Activated naive CD8-positive, alpha-beta T cell treated with anti-CD3 and anti-CD28 coated beads for 36 hours (primary cell): ENCODE measurements around the gene ST3GAL3. TPM values are rescaled to one million over a fixed set of nuclear protein-coding genes. Genes with fewer than 3 reads are reported as not detected.

Experiments used
- DNase-seq: peaks from one replicate; pipeline ENCODE4 v3.0.0; 2021
- H3K27ac Mint-ChIP-seq: one replicate; pipeline ENCODE4 v1.8.0; 2022; ENCODE audit warnings: mild to moderate bottlenecking, moderate library complexity, mixed read lengths
- H3K27me3 Mint-ChIP-seq: one replicate; pipeline ENCODE4 v1.8.0; 2022; ENCODE audit warnings: mild to moderate bottlenecking, mixed read lengths
- H3K36me3 Mint-ChIP-seq: one replicate; pipeline ENCODE4 v1.8.0; 2021; ENCODE audit warnings: mild to moderate bottlenecking, mixed read lengths
- H3K4me1 Mint-ChIP-seq: one replicate; pipeline ENCODE4 v1.8.0; 2021; ENCODE audit warnings: mixed read lengths
- H3K4me3 Mint-ChIP-seq: one replicate; pipeline ENCODE4 v1.8.0; 2022; ENCODE audit warnings: mild to moderate bottlenecking, moderate library complexity, mixed read lengths
- H3K9me3 Mint-ChIP-seq: one replicate; pipeline ENCODE4 v1.8.0; 2022; ENCODE audit warnings: mixed read lengths
- total RNA-seq, 2 experiments: library from RNA; stranded (reverse); gene quantifications; one replicate each; pipeline ENCODE4 v1.2.3, GENCODE V29; 2021

ST3GAL3 gene
- total RNA-seq, 2 experiments from 2014 or later: 9.7 to 11.1 TPM

DNA sequence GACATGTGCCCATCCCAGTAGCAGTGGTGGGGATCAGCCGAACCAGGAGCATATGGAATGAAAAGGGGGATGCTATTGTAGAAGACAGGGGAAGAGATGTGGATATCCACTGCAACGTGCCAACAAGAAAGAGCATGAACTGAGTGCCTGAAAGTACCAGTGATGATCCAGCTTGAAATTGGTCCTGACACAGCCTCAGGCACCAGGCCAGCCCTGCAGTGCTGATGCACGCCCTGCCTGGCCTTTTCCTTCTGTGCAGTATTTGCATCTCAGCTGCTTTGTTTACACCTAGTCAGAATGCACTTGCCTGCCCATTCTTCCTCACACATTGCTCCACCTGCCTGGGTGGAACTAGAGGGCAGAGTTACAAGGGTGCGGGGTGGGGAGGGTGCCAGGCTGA, 176.0 kb downstream of the ST3GAL3 start:
- DNase-seq: no peak
- H3K4me3 Mint-ChIP-seq: no peak overlapping the region
- H3K27me3 Mint-ChIP-seq: no peaks in the 10 kb centered on the region
- no peaks in the 10 kb centered on the region for H3K36me3 Mint-ChIP-seq
- no peaks in the 10 kb centered on the region for H3K4me1 Mint-ChIP-seq
- H3K9me3 Mint-ChIP-seq: no peaks in the 10 kb centered on the region
- no peak overlapping the region for H3K27ac Mint-ChIP-seq

- Mint-ChIP-seq H3K4me3 (no peak overlapping the region), H3K36me3 (no peaks in the 10 kb centered on the region), H3K27ac (no peak overlapping the region), H3K27me3 (no peaks in the 10 kb centered on the region), H3K9me3 (no peaks in the 10 kb centered on the region), H3K4me1 (no peaks in the 10 kb centered on the region)
- no peak for DNase-seq
These were observed 178.0 kb downstream of the ST3GAL3 start for GRCh38 chr1:43885279-43885801.

DNA sequence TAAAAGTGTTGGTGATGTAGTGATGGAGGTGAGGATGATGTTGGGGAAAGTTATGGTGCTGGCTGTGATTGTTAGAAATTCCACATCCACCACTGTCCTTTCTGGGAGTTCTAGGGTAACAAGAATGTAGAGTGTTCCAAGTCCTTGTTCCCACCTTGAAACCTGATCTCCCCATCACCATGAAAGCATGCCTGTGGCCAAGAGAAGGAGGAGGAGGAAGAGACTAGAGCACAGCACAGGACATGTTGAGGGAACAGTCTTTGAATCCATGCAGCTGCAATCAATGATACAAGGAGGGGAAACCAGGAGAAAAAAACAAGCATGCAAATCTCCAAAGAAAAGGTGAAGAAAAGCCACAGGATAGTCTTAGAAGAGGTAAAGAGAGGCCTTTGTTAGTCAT, 180.4 kb downstream of the ST3GAL3 start:
- Mint-ChIP-seq H3K36me3 (no peaks in the 10 kb centered on the region), H3K4me1 (no peaks in the 10 kb centered on the region), H3K4me3 (no peak overlapping the region), H3K27ac (no peak overlapping the region), H3K27me3 (no peaks in the 10 kb centered on the region), H3K9me3 (no peaks in the 10 kb centered on the region)
- no peak for DNase-seq

- Mint-ChIP-seq H3K4me3 (no peak overlapping the region), H3K27me3 (no peaks in the 10 kb centered on the region), H3K27ac (no peak overlapping the region), H3K36me3 (peaks cover 3% of the 10 kb centered on the region), H3K4me1 (no peaks in the 10 kb centered on the region), H3K9me3 (no peaks in the 10 kb centered on the region)
- DNase-seq: no peak
These were observed 183.5 kb downstream of the ST3GAL3 start for GRCh38 chr1:43890815-43891214.

DNA sequence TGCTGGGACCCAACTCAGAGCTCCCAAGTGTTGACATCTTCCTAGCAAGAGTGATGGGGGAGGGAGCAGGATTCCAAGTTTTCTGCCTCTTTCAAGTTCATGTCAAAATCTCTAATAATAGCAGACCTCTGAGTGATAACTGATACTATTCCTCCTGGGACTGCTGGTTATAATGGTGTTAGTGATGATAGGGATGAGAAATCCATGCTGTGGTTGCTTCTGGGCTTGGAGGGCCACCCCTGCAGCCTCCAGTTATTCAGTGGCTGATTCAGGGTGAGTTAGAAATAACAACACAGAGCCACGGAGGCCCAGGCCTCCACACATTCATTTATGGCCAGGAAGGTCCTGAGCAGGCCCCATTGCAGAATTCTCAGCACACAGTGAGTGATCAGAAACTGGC, 185.7 kb downstream of the ST3GAL3 start:
- Mint-ChIP-seq H3K4me3 (no peak overlapping the region), H3K36me3 (peaks cover 3% of the 10 kb centered on the region), H3K4me1 (no peaks in the 10 kb centered on the region), H3K27me3 (no peaks in the 10 kb centered on the region), H3K27ac (no peak overlapping the region), H3K9me3 (no peaks in the 10 kb centered on the region)
- DNase-seq: no peak

DNA sequence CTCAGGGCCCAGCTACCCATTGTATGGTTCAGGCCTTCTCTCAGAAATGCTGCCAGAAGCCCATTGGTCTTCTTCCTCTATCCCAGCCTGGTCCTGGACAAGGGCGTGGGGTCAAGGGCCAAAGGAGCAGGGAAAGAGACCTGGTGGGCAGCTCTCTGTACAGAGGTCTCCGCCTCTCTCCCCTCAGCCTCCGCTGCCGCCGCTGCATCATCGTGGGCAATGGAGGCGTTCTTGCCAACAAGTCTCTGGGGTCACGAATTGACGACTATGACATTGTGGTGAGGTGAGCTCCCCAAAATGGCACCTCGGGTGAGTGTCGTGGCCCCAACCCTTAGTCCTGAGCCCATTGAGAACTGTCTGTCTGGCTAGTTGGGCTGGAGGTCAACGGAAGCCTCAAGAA, 191.6 kb downstream of the ST3GAL3 start:
- H3K4me1 Mint-ChIP-seq: no peaks in the 10 kb centered on the region
- H3K36me3 Mint-ChIP-seq: peaks cover 3% of the 10 kb centered on the region
- no peak overlapping the region for H3K4me3 Mint-ChIP-seq
- H3K27ac Mint-ChIP-seq: no peak overlapping the region
- H3K27me3 Mint-ChIP-seq: no peaks in the 10 kb centered on the region
- H3K9me3 Mint-ChIP-seq: no peaks in the 10 kb centered on the region
- DNase-seq: no peak

GRCh38 chr1:43900386-43900785, 193.1 kb downstream of the ST3GAL3 start:
- no peaks in the 10 kb centered on the region for H3K9me3 Mint-ChIP-seq
- no peak overlapping the region for H3K27ac Mint-ChIP-seq
- H3K36me3 Mint-ChIP-seq: no peaks in the 10 kb centered on the region
- no peaks in the 10 kb centered on the region for H3K27me3 Mint-ChIP-seq
- no peak overlapping the region for H3K4me3 Mint-ChIP-seq
- H3K4me1 Mint-ChIP-seq: no peaks in the 10 kb centered on the region
- DNase-seq: no peak

DNA sequence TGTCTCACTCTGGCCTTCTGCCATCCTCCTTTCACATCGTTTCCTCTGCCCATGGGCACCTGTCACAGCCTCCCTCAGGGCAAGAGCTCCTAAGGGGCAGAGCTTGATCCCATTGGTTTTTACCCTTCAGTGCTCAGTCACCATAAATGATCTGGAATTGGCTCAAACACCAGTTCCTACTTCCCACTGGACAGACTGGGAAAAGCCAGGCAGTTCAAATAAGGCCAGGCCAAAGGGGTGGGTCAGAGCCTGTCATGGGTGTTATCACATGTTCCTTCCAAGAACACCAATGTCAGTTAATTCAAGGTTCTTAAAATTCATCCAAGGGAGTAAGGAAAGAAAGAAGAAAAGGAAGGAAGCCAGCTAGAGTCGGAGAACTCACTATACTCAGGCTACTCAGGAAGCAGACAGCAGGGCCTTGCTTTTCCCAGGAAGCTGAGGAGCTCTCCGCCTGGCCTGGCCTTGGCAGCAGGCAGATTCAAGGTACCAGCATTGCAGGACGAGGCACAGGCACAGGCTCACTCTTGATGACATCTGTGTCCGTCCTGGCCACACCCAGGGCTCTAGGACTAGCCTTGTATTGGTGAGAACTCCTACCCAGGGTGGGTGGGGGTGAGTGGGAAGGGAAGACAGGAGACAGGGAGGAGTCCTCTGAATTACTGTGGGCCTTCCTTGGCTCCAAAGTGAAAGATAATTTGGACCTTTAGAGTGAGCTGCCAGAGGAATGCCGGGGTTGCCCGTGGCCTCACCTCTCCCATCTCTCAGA, 194.0 kb downstream of the ST3GAL3 start:
- Mint-ChIP-seq H3K4me1 (no peaks in the 10 kb centered on the region), H3K36me3 (no peaks in the 10 kb centered on the region), H3K27ac (no peak overlapping the region), H3K27me3 (no peaks in the 10 kb centered on the region), H3K4me3 (no peak overlapping the region), H3K9me3 (no peaks in the 10 kb centered on the region)
- DNase-seq: no peak

GRCh38 chr1:43902058-43902831, 194.9 kb downstream of the ST3GAL3 start:
- Mint-ChIP-seq H3K27ac (no peak overlapping the region), H3K4me3 (no peak overlapping the region), H3K4me1 (no peaks in the 10 kb centered on the region), H3K27me3 (no peaks in the 10 kb centered on the region), H3K36me3 (no peaks in the 10 kb centered on the region), H3K9me3 (no peaks in the 10 kb centered on the region)
- no peak for DNase-seq

DNA sequence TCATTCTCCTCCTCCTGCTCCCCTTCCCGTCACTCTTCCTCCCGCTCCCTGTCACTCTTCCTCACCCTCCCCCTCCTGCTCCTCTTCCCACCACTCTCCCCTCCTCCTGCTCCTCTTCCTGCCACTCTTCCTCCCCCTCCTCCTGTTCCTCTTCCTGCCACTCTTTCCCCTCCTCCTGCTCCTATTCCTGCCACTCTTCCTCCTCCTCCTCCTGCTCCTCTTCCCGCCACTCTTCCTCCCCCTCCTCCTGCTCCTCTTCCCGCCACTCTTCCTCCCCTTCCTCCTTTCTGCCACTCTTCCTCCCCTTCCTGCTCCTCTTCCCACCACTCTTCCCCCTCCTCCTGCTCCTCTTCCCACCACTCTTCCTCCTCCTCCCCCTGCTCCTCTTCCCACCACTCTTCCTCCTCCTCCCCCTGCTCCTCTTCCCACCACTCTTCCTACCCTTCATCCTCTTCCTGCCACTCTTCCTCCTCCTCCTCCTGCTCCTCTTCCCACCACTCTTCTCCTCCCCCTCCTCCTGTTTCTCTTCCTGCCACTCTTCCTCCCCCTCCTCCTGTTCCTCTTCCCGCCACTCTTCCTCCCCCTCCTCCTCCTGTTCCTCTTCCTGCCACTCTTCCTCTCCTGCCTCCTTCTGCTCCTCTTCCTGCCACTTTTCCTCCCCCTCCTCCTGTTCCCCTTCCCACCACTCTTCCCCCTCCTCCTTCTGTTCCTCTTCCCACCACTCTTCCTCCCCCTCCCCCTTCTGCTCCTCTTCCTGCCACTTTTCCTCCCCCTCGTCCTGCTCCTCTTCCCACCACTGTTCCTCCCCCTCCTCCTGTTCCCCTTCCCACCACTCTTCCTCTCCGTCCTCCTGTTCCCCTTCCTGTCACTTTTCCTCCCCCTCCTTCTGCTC, 197.6 kb downstream of the ST3GAL3 start:
- Mint-ChIP-seq H3K4me3 (no peak overlapping the region), H3K27me3 (no peaks in the 10 kb centered on the region), H3K36me3 (no peaks in the 10 kb centered on the region), H3K4me1 (no peaks in the 10 kb centered on the region), H3K9me3 (no peaks in the 10 kb centered on the region), H3K27ac (no peak overlapping the region)
- DNase-seq: no peak

- no peaks in the 10 kb centered on the region for H3K4me1 Mint-ChIP-seq
- no peaks in the 10 kb centered on the region for H3K27me3 Mint-ChIP-seq
- no peaks in the 10 kb centered on the region for H3K9me3 Mint-ChIP-seq
- no peaks in the 10 kb centered on the region for H3K36me3 Mint-ChIP-seq
- no peak overlapping the region for H3K27ac Mint-ChIP-seq
- DNase-seq: no peak
- H3K4me3 Mint-ChIP-seq: no peak overlapping the region
These were observed 200.9 kb downstream of the ST3GAL3 start for GRCh38 chr1:43908226-43908625.

DNA sequence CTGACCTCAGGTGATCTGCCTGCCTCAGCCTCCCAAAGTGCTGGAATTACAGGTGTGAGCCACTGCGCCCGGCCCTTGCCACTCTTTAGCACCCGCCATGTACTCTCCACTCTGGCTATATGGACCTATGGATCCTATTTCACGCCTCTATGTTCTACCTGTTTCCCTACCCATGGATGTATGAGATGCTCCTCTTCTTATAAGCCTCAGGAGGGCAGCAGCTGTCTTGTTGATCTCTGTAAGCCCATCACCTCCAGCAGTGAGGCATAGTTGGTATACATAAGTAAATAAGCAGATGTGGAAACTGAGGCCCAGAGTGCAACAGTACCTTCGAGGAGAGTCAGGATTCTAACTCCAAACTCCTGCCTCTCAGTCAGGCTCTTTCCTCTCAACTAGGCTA, 201.5 kb downstream of the ST3GAL3 start:
- Mint-ChIP-seq H3K36me3 (no peaks in the 10 kb centered on the region), H3K4me1 (no peaks in the 10 kb centered on the region), H3K27ac (no peak overlapping the region), H3K27me3 (no peaks in the 10 kb centered on the region), H3K9me3 (no peaks in the 10 kb centered on the region), H3K4me3 (no peak overlapping the region)
- DNase-seq: no peak

DNA sequence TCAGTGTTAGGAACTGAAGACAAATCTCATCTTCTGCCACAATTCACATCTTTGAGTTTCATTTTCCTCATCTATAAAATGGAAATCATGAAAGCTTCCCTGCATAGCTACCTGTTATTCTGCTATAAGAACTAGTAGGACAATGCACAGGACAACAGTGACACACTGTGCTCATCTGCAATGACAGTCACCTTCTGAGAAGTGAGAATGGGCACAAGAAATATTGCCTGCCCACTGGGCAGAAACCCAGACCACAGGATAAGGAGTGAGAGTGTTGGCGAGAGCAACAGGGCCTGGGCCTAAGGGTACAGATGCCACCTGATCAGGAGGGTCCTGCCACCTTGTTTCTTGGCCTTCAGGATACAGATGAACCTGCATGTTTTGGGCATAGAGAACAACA, 203.0 kb downstream of the ST3GAL3 start:
- Mint-ChIP-seq H3K4me1 (no peaks in the 10 kb centered on the region), H3K27me3 (no peaks in the 10 kb centered on the region), H3K9me3 (no peaks in the 10 kb centered on the region), H3K27ac (no peak overlapping the region), H3K36me3 (no peaks in the 10 kb centered on the region), H3K4me3 (no peak overlapping the region)
- no peak for DNase-seq

GRCh38 chr1:43912607-43913006, 205.3 kb downstream of the ST3GAL3 start:
- Mint-ChIP-seq H3K4me3 (no peak overlapping the region), H3K27me3 (no peaks in the 10 kb centered on the region), H3K4me1 (no peaks in the 10 kb centered on the region), H3K27ac (no peak overlapping the region), H3K36me3 (no peaks in the 10 kb centered on the region), H3K9me3 (no peaks in the 10 kb centered on the region)
- no peak for DNase-seq

GRCh38 chr1:43913051-43913501, 205.7 kb downstream of the ST3GAL3 start:
- Mint-ChIP-seq H3K4me3 (no peak overlapping the region), H3K4me1 (no peaks in the 10 kb centered on the region), H3K27ac (no peak overlapping the region), H3K36me3 (no peaks in the 10 kb centered on the region), H3K27me3 (no peaks in the 10 kb centered on the region), H3K9me3 (no peaks in the 10 kb centered on the region)
- no peak for DNase-seq
